Fibroblast of upper back skin (primary cell): ENCODE measurements around the gene PIR.
A peak's percentile ranks its signal among the peaks of the same experiment; 100 is the strongest.

Source experiments
- DNase-seq: peaks from one replicate; pipeline ENCODE4 v3.0.0-alpha.2; 2013

Gene PIR

DNA sequence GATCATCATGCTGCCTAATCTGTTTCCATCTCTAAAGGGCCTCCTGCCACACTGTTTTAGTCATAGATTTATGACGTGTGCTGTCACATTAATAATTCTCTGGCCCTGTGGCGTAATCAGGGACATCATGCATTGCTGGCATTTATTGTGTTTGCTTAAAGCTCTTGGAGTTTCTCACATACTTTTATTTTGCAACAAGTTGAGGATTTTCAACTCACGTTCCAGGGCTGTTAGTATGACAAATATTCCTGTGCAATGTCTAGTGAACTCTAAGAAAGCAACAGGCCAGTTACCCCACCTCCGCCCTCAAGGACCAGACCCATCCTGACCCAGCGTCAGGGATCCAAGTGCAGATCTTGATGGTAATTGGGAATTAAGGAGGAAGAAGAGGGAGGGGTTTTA lies 150.1 kb downstream of the PIR start:
- peak; percentile 24 for DNase-seq

DNA sequence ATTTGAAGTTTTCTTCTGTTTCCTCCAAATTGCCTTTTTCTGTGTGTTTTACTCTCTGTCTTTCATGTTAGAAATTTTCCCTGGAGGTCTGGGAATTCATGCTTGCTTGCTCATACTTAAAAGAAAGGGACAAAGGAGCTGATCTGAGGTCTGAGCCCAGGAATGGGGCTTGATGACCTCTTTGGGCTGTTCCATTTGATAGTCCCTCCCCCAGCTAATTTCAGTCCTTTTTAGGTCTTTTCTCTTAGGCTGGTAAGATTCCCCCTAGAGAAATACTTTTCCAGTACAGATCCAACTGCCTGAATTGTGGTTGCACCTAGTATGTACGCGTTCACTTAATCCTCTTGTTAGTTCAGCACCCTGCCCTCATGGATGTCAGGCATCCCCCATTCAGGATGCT lies 152.3 kb downstream of the PIR start:
- no peak for DNase-seq

DNA sequence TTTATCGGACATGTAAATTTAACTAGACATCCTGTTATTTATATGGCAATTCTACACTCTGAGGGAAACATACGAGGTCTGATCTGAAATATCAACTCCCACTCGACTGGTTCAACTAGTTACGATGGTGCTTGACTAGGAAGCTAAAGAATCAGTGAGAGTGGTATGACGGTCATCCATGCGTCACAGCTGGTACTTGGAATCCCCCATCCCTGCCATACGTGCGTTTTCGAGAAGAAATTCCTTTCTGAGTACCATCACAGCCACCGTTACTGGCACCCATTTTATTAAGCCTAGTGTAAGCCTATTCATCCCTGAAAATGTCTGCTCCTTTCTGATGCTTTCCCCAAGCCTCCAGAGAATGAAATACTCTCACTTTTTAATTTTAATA lies 157.1 kb downstream of the PIR start:
- DNase-seq, result peak; percentile 31

DNA sequence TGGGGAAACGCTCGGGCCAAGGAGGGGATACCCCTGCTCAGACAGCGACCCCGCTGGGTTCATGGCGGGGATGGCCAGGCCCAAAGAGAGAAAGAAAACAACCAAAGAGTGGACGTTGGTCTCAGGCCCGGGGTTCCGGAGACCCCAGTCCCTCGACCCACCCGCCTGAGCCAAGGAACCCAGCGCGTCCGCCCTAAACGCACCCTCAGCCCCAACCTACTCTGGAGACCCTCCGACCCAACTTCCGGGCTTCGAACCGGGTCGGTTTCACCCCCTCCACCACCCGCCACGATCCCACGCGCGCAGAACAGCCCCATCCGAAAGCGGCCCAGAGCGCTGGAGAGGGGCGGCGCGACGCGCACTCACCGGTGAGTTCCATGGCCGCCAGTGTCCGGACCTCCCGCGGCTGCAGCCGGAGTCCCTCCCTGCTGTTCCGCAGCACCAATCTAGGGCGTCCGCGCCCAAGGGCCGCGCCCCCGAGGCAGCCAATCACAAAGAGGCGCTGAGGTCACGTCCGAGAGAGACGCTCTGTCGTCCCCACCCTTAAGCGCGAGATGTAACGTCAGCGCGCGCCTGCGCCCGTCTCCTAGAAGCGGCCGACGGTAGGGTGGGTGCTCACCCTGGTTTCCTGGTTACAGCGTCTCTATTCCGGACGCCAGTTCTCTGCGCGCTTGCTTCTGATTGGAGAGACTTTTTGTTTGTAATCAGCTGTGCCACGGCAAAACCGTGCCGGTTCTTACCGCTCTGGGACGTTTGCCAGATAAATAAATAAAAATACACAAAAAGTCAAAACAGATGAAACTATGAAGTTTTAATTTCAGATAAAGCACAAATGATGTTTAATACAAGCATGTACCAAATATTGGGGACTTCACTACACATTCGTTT lies 157.8 kb downstream of the PIR start, which contains the start of gene PIGA:
Gene PIGA (minus strand): TSS at position 389 of the 888 bp plus-strand sequence. CDS start 3,593 bp downstream, outside the sequence.
- peak; percentile 96 for DNase-seq
